GM21529 (cell line): ENCODE measurements around the gene ABCG4.
"Not testable (repeated sequence)": the region's sequence is repeated elsewhere in the genome, so short reads cannot be mapped to it uniquely, and the experiment has no call there.

Experiments
- ATAC-seq: cut with Tn5 transposase; IDR thresholded peaks from one replicate; pipeline ENCODE4 v1.9.1; 2021; ENCODE audit not compliant: unreplicated experiment

The ABCG4 gene

GRCh38 chr11:119115484-119116234, 33.2 kb upstream of the ABCG4 start:
- no peak for ATAC-seq

GRCh38 chr11:119116235-119116594, 32.6 kb upstream of the ABCG4 start:
- no peak for ATAC-seq

GRCh38 chr11:119116601-119117000, 32.3 kb upstream of the ABCG4 start:
- ATAC-seq, result no peak

- ATAC-seq, result no peak
Observed at GRCh38 chr11:119117004-119117706, 31.7 kb upstream of the ABCG4 start.

- no peak for ATAC-seq
Observed at GRCh38 chr11:119118227-119118626, 30.6 kb upstream of the ABCG4 start.

GRCh38 chr11:119118946-119119345, 29.9 kb upstream of the ABCG4 start:
- no peak for ATAC-seq

- no peak for ATAC-seq
Observed at GRCh38 chr11:119120639-119121007, 28.2 kb upstream of the ABCG4 start.

GRCh38 chr11:119121008-119121810, 27.6 kb upstream of the ABCG4 start, which contains the start of gene HINFP:
HINFP (plus strand) TSS chr11:119121580; CDS start chr11:119126945, 5,365 bp downstream.
- peak; percentile 97 for ATAC-seq

GRCh38 chr11:119121811-119122124, 27.1 kb upstream of the ABCG4 start:
- ATAC-seq, result peak; percentile 11

GRCh38 chr11:119125821-119126220, 23.0 kb upstream of the ABCG4 start:
- ATAC-seq, result no peak

GRCh38 chr11:119126675-119127268, 22.1 kb upstream of the ABCG4 start:
- no peak for ATAC-seq

GRCh38 chr11:119130662-119131061, 18.2 kb upstream of the ABCG4 start:
- ATAC-seq, result no peak

GRCh38 chr11:119134389-119134978, 14.4 kb upstream of the ABCG4 start:
- ATAC-seq, result no peak

- not testable (repeated sequence) for ATAC-seq
Observed at GRCh38 chr11:119139276-119139675, 9.6 kb upstream of the ABCG4 start.

GRCh38 chr11:119144825-119145486, 3.9 kb upstream of the ABCG4 start:
- peak; percentile 72 for ATAC-seq

GRCh38 chr11:119145551-119145950, 3.3 kb upstream of the ABCG4 start:
- no peak for ATAC-seq

GRCh38 chr11:119147604-119148333, 1.1 kb upstream of the ABCG4 start:
- no peak for ATAC-seq

- ATAC-seq, result no peak
Observed at GRCh38 chr11:119148720-119149017, 183 bp upstream of the ABCG4 start.

GRCh38 chr11:119149786-119150275, 979 bp downstream of the ABCG4 start:
- ATAC-seq, result no peak

GRCh38 chr11:119152043-119152442, 3.2 kb downstream of the ABCG4 start:
- ATAC-seq, result no peak
